HCT116 (cell line): ENCODE data around the gene DRAM1. TPM values are rescaled to one million over a fixed set of nuclear protein-coding genes. Genes with fewer than 3 reads are reported as not detected.

ENCODE experiments used
- ATAC-seq: fragments of 200-7000 bp; cut with Tn5 transposase; 2 replicates; pipeline ENCODE4 v1.9.1; 2020; ENCODE audit warnings: mild to moderate bottlenecking, moderate library complexity
- BruUV-seq: library from RNA; stranded (reverse); fragments of 400-500 nt; replicated peaks from 2 replicates; lab custom pipeline; 2021; lab: Mats Ljungman, UMichigan
- CTCF ChIA-PET: fragments of 300-600 bp; sonication (Branson Sonifier 250); formaldehyde crosslinking; loops from one replicate; lab custom pipeline; 2021; ENCODE audit warnings: antibody characterized with exemption; lab: Charles Lee
- POLR2A ChIA-PET: fragments of 300-600, 350-600 bp; sonication (Branson Sonifier 250); formaldehyde crosslinking; loops from one replicate; lab custom pipeline; 2021; ENCODE audit warnings: antibody characterized with exemption; lab: Charles Lee
- RAD21 ChIA-PET, 2 experiments: fragments of 300-600 bp; sonication (Branson Sonifier 250); formaldehyde crosslinking; loops; one replicate each; lab custom pipeline; 2023; ENCODE audit warnings: low total read pairs in 2 of 2; ENCODE audit not compliant: uncharacterized antibody in 2 of 2, unreplicated experiment in 2 of 2, low non-redundant PET in 1 of 2; lab: Charles Lee
- DNase-seq: peaks from one replicate; pipeline ENCODE4 v3.0.0-alpha.2; 2010; ENCODE audit warnings: low read depth, low spot score
- H2AFZ ChIP-seq: fragments of 200-600 bp; shearing (Covaris generic), sonication (generic); 2 replicates; pipeline ENCODE4 v1.6.1; 2017; ENCODE audit warnings: low read depth, mixed run types, mixed read lengths, antibody characterized with exemption, low read length; ENCODE audit not compliant: poor library complexity, severe bottlenecking
- H3K27ac ChIP-seq: 2 replicates; pipeline ENCODE4 v1.5.1; 2012; ENCODE audit warnings: low read depth, low read length
- H3K27me3 ChIP-seq: fragments of 200-600 bp; sonication (generic); 2 replicates; pipeline ENCODE4 v1.6.1; 2016; ENCODE audit warnings: mixed run types, low read length, mixed read lengths; ENCODE audit not compliant: insufficient read depth
- H3K36me3 ChIP-seq, 2 experiments: fragments of 200-500 bp in 1 of 2; fragments of 200-600 bp in 1 of 2; sonication (Bioruptor generic) in 1 of 2; sonication (generic) in 1 of 2; 2 replicates each; pipeline versions ENCODE4 v1.5.1 to v1.6.1; 2014 to 2016; ENCODE audit warnings: low read length in 2 of 2, inconsistent platforms in 1 of 2, mixed read lengths in 1 of 2, mixed run types in 1 of 2; ENCODE audit not compliant: insufficient read depth in 2 of 2, control insufficient read depth in 1 of 2
- H3K4me1 ChIP-seq, 2 experiments: fragments of 200-600 bp in 1 of 2; sonication (generic) in 1 of 2; 2 replicates each; pipeline versions ENCODE4 v1.5.1 to v1.6.1; 2012 to 2017; ENCODE audit warnings: low read length in 2 of 2, inconsistent platforms in 1 of 2, mild to moderate bottlenecking in 1 of 2, mixed read lengths in 1 of 2, mixed run types in 1 of 2, moderate library complexity in 1 of 2; ENCODE audit not compliant: insufficient read depth in 2 of 2, control insufficient read depth in 1 of 2
- H3K4me2 ChIP-seq: fragments of 200-600 bp; sonication (generic); 2 replicates; pipeline ENCODE4 v1.6.1; 2017; ENCODE audit warnings: mixed run types, low read length, mixed read lengths
- H3K4me3 ChIP-seq, 2 experiments: fragments of 200-600 bp in 1 of 2; sonication (generic) in 1 of 2; replicated peaks in 1 of 2; 2 replicates each; pipeline ENCODE4 v1.5.1; 2011 to 2016; ENCODE audit warnings: low read length in 2 of 2, control low read depth in 1 of 2, low read depth in 1 of 2, mild to moderate bottlenecking in 1 of 2, mixed read lengths in 1 of 2, mixed run types in 1 of 2
- H3K79me2 ChIP-seq: fragments of 200-600 bp; sonication (generic); 2 replicates; pipeline ENCODE4 v1.6.1; 2017; ENCODE audit warnings: mild to moderate bottlenecking, mixed run types, low read length, moderate library complexity, mixed read lengths; ENCODE audit not compliant: insufficient read depth
- H3K9ac ChIP-seq: fragments of 200-600 bp; sonication (generic); 2 replicates; pipeline ENCODE4 v1.6.1; 2016; ENCODE audit warnings: low read length, mixed read lengths
- H3K9me2 ChIP-seq: fragments of 200-600 bp; sonication (generic), shearing (Covaris generic); 2 replicates; pipeline ENCODE4 v1.6.1; 2017; ENCODE audit warnings: mixed run types, mild to moderate bottlenecking, moderate library complexity; ENCODE audit not compliant: insufficient read depth
- H3K9me3 ChIP-seq, 2 experiments: fragments of 200-500 bp in 1 of 2; fragments of 200-600 bp in 1 of 2; sonication (Bioruptor generic) in 1 of 2; sonication (generic) in 1 of 2; 2 replicates each; pipeline ENCODE4 v1.6.1; 2014 to 2017; ENCODE audit warnings: low read length in 2 of 2, mixed read lengths in 2 of 2, inconsistent platforms in 1 of 2, low read depth in 1 of 2, mild to moderate bottlenecking in 1 of 2, mixed run types in 1 of 2, moderate library complexity in 1 of 2; ENCODE audit not compliant: control insufficient read depth in 1 of 2, insufficient read depth in 1 of 2
- H4K20me1 ChIP-seq: fragments of 200-600 bp; sonication (generic), shearing (Covaris generic); 2 replicates; pipeline ENCODE4 v1.6.1; 2017; ENCODE audit warnings: mixed run types, mild to moderate bottlenecking, moderate library complexity; ENCODE audit not compliant: insufficient read depth
- CBX3 ChIP-seq: IDR thresholded peaks from 2 replicates; pipeline ENCODE4 v1.6.1; 2012; ENCODE audit warnings: low read depth
- CEBPB ChIP-seq: IDR thresholded peaks from 2 replicates; pipeline ENCODE4 v1.6.1; 2012; ENCODE audit warnings: low read depth
- ELF1 ChIP-seq: IDR thresholded peaks from 2 replicates; pipeline ENCODE4 v1.6.1; 2012; ENCODE audit warnings: low read depth, borderline replicate concordance
- EZH2 ChIP-seq: fragments of 200-600 bp; sonication (generic); IDR thresholded peaks from 2 replicates; pipeline ENCODE4 v1.6.1; 2017; ENCODE audit warnings: antibody characterized with exemption, mixed run types
- EZH2phosphoT487 ChIP-seq: fragments of 200-600 bp; IDR thresholded peaks from 2 replicates; pipeline ENCODE4 v1.6.1; 2018; ENCODE audit warnings: antibody characterized with exemption, borderline replicate concordance
- FOSL1 ChIP-seq: IDR thresholded peaks from 2 replicates; pipeline ENCODE4 v1.6.1; 2012; ENCODE audit warnings: low read depth
- JUND ChIP-seq: IDR thresholded peaks from 2 replicates; pipeline ENCODE4 v1.6.1; 2012
- POLR2A ChIP-seq: IDR thresholded peaks from 2 replicates; pipeline ENCODE4 v1.7.0; 2011; ENCODE audit warnings: borderline replicate concordance; ENCODE audit not compliant: insufficient read depth, insufficient read length; ENCODE audit errors: extremely low read depth
- RAD21 ChIP-seq: IDR thresholded peaks from 2 replicates; pipeline ENCODE4 v1.6.1; 2012; ENCODE audit warnings: low read depth, mild to moderate bottlenecking
- SIN3A ChIP-seq: IDR thresholded peaks from 2 replicates; pipeline ENCODE4 v1.6.1; 2012; ENCODE audit warnings: low read depth
- SP1 ChIP-seq: IDR thresholded peaks from 2 replicates; pipeline ENCODE4 v1.6.1; 2012; ENCODE audit warnings: low read depth
- SRF ChIP-seq: IDR thresholded peaks from 2 replicates; pipeline ENCODE4 v1.6.1; 2012; ENCODE audit warnings: low read depth
- TCF7L2 ChIP-seq: IDR thresholded peaks from 2 replicates; pipeline ENCODE4 v1.7.0; 2011; ENCODE audit warnings: borderline replicate concordance, inconsistent platforms; ENCODE audit not compliant: insufficient read depth, insufficient read length; ENCODE audit errors: extremely low read depth
- intact Hi-C: fragments of 100-400 bp; cut with micrococcal nuclease; formaldehyde crosslinking; loops from 2 replicates; pipeline ENCODE4 v1.10.0; 2022
- total RNA-seq: library from RNA; stranded (reverse); gene quantifications from one replicate; pipeline ENCODE4 v1.2.1, GENCODE V29; 2021; ENCODE audit not compliant: unreplicated experiment
- TF ChIP-seq, protein P1 (sequence below): IDR thresholded peaks from 2 replicates; pipeline ENCODE4 v1.6.1; 2012; ENCODE audit warnings: low read depth
- TF ChIP-seq, protein P2 (sequence below): IDR thresholded peaks from 2 replicates; pipeline ENCODE4 v1.6.1; 2011; ENCODE audit warnings: mild to moderate bottlenecking, low read length, moderate library complexity; ENCODE audit not compliant: insufficient replicate concordance; ENCODE audit errors: extremely low read depth
- TF ChIP-seq, protein P3 (sequence below): IDR thresholded peaks from 2 replicates; pipeline ENCODE4 v1.6.1; 2012
- TF ChIP-seq, protein P4 (sequence below): IDR thresholded peaks from 2 replicates; pipeline ENCODE4 v1.6.1; 2012

The DRAM1 gene
- total RNA-seq, 1 experiment from 2014 or later = 20.3 TPM

DNA sequence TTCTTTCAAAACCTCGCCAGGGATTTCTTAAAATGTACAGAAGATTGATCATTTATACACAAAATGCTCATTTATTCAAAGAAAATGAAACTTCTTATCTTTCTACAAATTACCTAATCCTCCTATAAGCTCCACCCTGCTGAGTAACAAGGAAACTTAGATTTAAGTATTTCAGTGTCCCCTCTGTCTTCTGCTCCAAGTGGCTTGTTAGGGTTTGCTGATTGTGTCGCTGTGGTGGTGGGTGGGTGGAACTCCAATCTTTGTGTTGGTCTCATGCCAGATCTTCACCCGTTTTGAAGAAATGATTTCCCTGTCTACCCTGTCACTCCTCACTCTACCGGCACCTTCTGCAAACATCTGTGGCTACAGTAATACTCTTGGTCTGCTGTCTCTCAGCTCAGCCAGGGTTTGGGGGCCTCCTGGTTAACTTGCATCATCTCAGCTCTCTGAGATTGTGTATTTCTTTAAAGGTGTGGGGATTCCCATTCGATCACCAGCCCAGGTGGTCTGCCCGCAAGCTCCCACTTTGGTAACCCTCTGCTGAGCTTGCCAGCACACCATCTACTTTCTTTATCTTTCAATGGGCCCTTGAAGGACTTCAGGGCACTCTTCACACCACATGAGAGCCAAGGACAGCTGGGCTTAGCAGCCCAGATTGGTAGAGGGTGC is 73.8 kb downstream of the DRAM1 start:
- no peak for DNase-seq
- Histone ChIP-seq H3K9me2 (no peaks in the 10 kb centered on the region), H3K36me3 (no peaks in the 10 kb centered on the region), H3K9ac (no peak overlapping the region), H3K79me2 (no peaks in the 10 kb centered on the region), H3K4me2 (no peak overlapping the region), H4K20me1 (no peaks in the 10 kb centered on the region), H3K27me3 (no peaks in the 10 kb centered on the region), H3K4me3 (no peak overlapping the region), H3K4me1 (no peaks in the 10 kb centered on the region), H3K27ac (no peak overlapping the region), H2AFZ (no peak overlapping the region), H3K9me3 (no peaks in the 10 kb centered on the region)
- no peak for ATAC-seq
- intact Hi-C loops = no loop called here
- ChIA-PET CTCF (no interaction called here), RAD21 (no interaction called here), POLR2A (interaction anchor here (0.6 kb wide), 1 partner anchor 150 kb away, joined by 4 read pairs; no protein-coding TSS in a partner anchor)
- BruUV-seq = no TSS peak
- TF ChIP-seq, protein P1, sequence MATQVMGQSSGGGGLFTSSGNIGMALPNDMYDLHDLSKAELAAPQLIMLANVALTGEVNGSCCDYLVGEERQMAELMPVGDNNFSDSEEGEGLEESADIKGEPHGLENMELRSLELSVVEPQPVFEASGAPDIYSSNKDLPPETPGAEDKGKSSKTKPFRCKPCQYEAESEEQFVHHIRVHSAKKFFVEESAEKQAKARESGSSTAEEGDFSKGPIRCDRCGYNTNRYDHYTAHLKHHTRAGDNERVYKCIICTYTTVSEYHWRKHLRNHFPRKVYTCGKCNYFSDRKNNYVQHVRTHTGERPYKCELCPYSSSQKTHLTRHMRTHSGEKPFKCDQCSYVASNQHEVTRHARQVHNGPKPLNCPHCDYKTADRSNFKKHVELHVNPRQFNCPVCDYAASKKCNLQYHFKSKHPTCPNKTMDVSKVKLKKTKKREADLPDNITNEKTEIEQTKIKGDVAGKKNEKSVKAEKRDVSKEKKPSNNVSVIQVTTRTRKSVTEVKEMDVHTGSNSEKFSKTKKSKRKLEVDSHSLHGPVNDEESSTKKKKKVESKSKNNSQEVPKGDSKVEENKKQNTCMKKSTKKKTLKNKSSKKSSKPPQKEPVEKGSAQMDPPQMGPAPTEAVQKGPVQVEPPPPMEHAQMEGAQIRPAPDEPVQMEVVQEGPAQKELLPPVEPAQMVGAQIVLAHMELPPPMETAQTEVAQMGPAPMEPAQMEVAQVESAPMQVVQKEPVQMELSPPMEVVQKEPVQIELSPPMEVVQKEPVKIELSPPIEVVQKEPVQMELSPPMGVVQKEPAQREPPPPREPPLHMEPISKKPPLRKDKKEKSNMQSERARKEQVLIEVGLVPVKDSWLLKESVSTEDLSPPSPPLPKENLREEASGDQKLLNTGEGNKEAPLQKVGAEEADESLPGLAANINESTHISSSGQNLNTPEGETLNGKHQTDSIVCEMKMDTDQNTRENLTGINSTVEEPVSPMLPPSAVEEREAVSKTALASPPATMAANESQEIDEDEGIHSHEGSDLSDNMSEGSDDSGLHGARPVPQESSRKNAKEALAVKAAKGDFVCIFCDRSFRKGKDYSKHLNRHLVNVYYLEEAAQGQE = no peak
- TF ChIP-seq CEBPB = no peak
- no peak for TF ChIP-seq SRF
- TF ChIP-seq JUND = no peak
- TF ChIP-seq, protein P2, sequence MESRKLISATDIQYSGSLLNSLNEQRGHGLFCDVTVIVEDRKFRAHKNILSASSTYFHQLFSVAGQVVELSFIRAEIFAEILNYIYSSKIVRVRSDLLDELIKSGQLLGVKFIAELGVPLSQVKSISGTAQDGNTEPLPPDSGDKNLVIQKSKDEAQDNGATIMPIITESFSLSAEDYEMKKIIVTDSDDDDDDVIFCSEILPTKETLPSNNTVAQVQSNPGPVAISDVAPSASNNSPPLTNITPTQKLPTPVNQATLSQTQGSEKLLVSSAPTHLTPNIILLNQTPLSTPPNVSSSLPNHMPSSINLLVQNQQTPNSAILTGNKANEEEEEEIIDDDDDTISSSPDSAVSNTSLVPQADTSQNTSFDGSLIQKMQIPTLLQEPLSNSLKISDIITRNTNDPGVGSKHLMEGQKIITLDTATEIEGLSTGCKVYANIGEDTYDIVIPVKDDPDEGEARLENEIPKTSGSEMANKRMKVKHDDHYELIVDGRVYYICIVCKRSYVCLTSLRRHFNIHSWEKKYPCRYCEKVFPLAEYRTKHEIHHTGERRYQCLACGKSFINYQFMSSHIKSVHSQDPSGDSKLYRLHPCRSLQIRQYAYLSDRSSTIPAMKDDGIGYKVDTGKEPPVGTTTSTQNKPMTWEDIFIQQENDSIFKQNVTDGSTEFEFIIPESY = no peak
- no peak for TF ChIP-seq SP1
- no peak for TF ChIP-seq TCF7L2
- TF ChIP-seq EZH2phosphoT487 = no peak
- TF ChIP-seq EZH2 = no peak
- TF ChIP-seq, protein P3, sequence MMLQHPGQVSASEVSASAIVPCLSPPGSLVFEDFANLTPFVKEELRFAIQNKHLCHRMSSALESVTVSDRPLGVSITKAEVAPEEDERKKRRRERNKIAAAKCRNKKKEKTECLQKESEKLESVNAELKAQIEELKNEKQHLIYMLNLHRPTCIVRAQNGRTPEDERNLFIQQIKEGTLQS = no peak
- no peak for TF ChIP-seq ELF1
- TF ChIP-seq, protein P4, sequence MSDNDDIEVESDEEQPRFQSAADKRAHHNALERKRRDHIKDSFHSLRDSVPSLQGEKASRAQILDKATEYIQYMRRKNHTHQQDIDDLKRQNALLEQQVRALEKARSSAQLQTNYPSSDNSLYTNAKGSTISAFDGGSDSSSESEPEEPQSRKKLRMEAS = no peak
- no peak for TF ChIP-seq SIN3A
- no peak for TF ChIP-seq POLR2A
- no peak for TF ChIP-seq CBX3
- no peak for TF ChIP-seq FOSL1
- TF ChIP-seq RAD21 = no peak
- TF ChIP-seq, all 23 proteins: peak for 0
